ENCODE results near the gene SPDYC. TPM values are rescaled to one million over a fixed set of nuclear protein-coding genes. Genes with fewer than 3 reads are reported as not detected.

The SPDYC gene
- total and polyA plus RNA-seq, 2 of the 13 experiments (the other 11 are each of a cell fraction or from before 2014, with no cell fraction given): 0.15 to 0.33 TPM

GRCh38 chr11:65150509-65151299, 19.3 kb upstream of the SPDYC start (continued):
- TF ChIP-seq, protein P1, sequence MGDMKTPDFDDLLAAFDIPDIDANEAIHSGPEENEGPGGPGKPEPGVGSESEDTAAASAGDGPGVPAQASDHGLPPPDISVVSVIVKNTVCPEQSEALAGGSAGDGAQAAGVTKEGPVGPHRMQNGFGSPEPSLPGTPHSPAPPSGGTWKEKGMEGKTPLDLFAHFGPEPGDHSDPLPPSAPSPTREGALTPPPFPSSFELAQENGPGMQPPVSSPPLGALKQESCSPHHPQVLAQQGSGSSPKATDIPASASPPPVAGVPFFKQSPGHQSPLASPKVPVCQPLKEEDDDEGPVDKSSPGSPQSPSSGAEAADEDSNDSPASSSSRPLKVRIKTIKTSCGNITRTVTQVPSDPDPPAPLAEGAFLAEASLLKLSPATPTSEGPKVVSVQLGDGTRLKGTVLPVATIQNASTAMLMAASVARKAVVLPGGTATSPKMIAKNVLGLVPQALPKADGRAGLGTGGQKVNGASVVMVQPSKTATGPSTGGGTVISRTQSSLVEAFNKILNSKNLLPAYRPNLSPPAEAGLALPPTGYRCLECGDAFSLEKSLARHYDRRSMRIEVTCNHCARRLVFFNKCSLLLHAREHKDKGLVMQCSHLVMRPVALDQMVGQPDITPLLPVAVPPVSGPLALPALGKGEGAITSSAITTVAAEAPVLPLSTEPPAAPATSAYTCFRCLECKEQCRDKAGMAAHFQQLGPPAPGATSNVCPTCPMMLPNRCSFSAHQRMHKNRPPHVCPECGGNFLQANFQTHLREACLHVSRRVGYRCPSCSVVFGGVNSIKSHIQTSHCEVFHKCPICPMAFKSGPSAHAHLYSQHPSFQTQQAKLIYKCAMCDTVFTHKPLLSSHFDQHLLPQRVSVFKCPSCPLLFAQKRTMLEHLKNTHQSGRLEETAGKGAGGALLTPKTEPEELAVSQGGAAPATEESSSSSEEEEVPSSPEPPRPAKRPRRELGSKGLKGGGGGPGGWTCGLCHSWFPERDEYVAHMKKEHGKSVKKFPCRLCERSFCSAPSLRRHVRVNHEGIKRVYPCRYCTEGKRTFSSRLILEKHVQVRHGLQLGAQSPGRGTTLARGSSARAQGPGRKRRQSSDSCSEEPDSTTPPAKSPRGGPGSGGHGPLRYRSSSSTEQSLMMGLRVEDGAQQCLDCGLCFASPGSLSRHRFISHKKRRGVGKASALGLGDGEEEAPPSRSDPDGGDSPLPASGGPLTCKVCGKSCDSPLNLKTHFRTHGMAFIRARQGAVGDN (CRISPR knock-in tag; IDR thresholded peaks at IDR 0.05): peak; percentile 43
- TF ChIP-seq MBD4 (IDR thresholded peaks at IDR 0.05; ENCODE audit: borderline replicate concordance, low read length) (no peak), HHEX (CRISPR knock-in tag; IDR thresholded peaks at IDR 0.05) (no peak), ZNF598 (CRISPR knock-in tag; IDR thresholded peaks at IDR 0.05; ENCODE audit: borderline replicate concordance) (0 out of 2 replicates have a peak, but pooled peaks have one; percentile 28), HNRNPL (IDR thresholded peaks at IDR 0.05; ENCODE audit: low read depth, low read length) (peak; percentile 72; the same call in 1 of the 2 replicates), FOSL2 (CRISPR knock-in tag; IDR thresholded peaks at IDR 0.05) (peak; percentile 79), ZNF768 (CRISPR knock-in tag; IDR thresholded peaks at IDR 0.05) (peak; percentile 22; the same call in 1 of the 2 replicates), THAP11 (CRISPR knock-in tag; IDR thresholded peaks at IDR 0.05) (no peak), ELF1 (CRISPR knock-in tag; IDR thresholded peaks at IDR 0.05) (0 out of 2 replicates have a peak, but pooled peaks have one; percentile 9), FOXO1 (CRISPR knock-in tag; IDR thresholded peaks at IDR 0.05) (no peak)
- TF ChIP-seq, protein P2, sequence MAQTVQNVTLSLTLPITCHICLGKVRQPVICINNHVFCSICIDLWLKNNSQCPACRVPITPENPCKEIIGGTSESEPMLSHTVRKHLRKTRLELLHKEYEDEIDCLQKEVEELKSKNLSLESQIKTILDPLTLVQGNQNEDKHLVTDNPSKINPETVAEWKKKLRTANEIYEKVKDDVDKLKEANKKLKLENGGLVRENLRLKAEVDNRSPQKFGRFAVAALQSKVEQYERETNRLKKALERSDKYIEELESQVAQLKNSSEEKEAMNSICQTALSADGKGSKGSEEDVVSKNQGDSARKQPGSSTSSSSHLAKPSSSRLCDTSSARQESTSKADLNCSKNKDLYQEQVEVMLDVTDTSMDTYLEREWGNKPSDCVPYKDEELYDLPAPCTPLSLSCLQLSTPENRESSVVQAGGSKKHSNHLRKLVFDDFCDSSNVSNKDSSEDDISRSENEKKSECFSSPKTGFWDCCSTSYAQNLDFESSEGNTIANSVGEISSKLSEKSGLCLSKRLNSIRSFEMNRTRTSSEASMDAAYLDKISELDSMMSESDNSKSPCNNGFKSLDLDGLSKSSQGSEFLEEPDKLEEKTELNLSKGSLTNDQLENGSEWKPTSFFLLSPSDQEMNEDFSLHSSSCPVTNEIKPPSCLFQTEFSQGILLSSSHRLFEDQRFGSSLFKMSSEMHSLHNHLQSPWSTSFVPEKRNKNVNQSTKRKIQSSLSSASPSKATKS (CRISPR knock-in tag; IDR thresholded peaks at IDR 0.05): no peak
- TF ChIP-seq, protein P3, sequence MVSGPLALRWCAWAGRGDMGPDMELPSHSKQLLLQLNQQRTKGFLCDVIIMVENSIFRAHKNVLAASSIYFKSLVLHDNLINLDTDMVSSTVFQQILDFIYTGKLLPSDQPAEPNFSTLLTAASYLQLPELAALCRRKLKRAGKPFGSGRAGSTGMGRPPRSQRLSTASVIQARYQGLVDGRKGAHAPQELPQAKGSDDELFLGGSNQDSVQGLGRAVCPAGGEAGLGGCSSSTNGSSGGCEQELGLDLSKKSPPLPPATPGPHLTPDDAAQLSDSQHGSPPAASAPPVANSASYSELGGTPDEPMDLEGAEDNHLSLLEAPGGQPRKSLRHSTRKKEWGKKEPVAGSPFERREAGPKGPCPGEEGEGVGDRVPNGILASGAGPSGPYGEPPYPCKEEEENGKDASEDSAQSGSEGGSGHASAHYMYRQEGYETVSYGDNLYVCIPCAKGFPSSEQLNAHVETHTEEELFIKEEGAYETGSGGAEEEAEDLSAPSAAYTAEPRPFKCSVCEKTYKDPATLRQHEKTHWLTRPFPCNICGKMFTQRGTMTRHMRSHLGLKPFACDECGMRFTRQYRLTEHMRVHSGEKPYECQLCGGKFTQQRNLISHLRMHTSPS (CRISPR knock-in tag; IDR thresholded peaks at IDR 0.05; ENCODE audit: low read depth): peak; percentile 73

All from HepG2 (cell line).